B cell (primary cell): ENCODE data around the gene DECR2. TPM values are rescaled to one million over a fixed set of nuclear protein-coding genes. Genes with fewer than 3 reads are reported as not detected.

Experiments
- ATAC-seq: fragments of 200-7000 bp; cut with Tn5 transposase; one replicate; pipeline ENCODE4 v1.10.0; 2021; ENCODE audit warnings: low read depth, mild to moderate bottlenecking, moderate number of reproducible peaks, moderate library complexity
- CTCF ChIA-PET: fragments of 350-600 bp; sonication (Branson Sonifier 250); formaldehyde crosslinking; loops from one replicate; lab custom pipeline; 2021; ENCODE audit warnings: antibody characterized with exemption, inconsistent platforms; lab: Charles Lee
- POLR2A ChIA-PET: fragments of 350-600 bp; sonication (Branson Sonifier 250); formaldehyde crosslinking; loops from one replicate; lab custom pipeline; 2021; ENCODE audit warnings: antibody characterized with exemption; lab: Charles Lee
- DNase-seq: peaks from one replicate; pipeline ENCODE4 v3.0.0; 2013
- H2AFZ ChIP-seq: 2 replicates; pipeline ENCODE4 v1.6.1; 2012; ENCODE audit warnings: mild to moderate bottlenecking, low read depth, low read length; ENCODE audit not compliant: insufficient read depth, poor library complexity, severe bottlenecking
- H3K27ac ChIP-seq, 2 donors: 1 replicate in 1 of 2; 2 replicates in 1 of 2; pipeline ENCODE4 v1.5.1; 2012 to 2013; ENCODE audit warnings: low read length in 2 of 2, mild to moderate bottlenecking in 2 of 2, moderate library complexity in 1 of 2
- H3K27me3 ChIP-seq, 4 experiments: fragments of 200-600 bp in 1 of 4; sonication (generic) in 1 of 4; replicated peaks in 1 of 4; 1 replicate in 2 of 4; 2 replicates in 2 of 4; pipeline versions ENCODE4 v1.6.1 to v1.7.0; 2013 to 2016; ENCODE audit warnings: low read length in 3 of 4, mild to moderate bottlenecking in 2 of 4, mixed read lengths in 1 of 4, moderate library complexity in 1 of 4; ENCODE audit not compliant: insufficient read depth in 4 of 4, control insufficient read depth in 3 of 4; ENCODE audit errors: control extremely low read depth in 1 of 4
- H3K36me3 ChIP-seq, 2 experiments: replicated peaks in 1 of 2; 1 replicate in 1 of 2; 2 replicates in 1 of 2; pipeline versions ENCODE4 v1.6.1 to v1.7.1; 2013; ENCODE audit warnings: low read length in 1 of 2; ENCODE audit not compliant: insufficient read depth in 2 of 2, control insufficient read depth in 1 of 2; ENCODE audit errors: control extremely low read depth in 1 of 2, extremely low read depth in 1 of 2
- H3K4me1 ChIP-seq, 2 donors: fragments of 200-600 bp in 1 of 2; sonication (generic) in 1 of 2; 1 replicate in 1 of 2; 2 replicates in 1 of 2; pipeline versions ENCODE4 v1.5.1 to v1.6.1; 2013 to 2017; ENCODE audit warnings: low read length in 2 of 2; ENCODE audit not compliant: control insufficient read depth in 2 of 2, insufficient read depth in 2 of 2
- H3K4me2 ChIP-seq: replicated peaks from 2 replicates; pipeline ENCODE3; 2012; ENCODE audit warnings: mild to moderate bottlenecking, low read depth, low read length; ENCODE audit not compliant: poor library complexity, severe bottlenecking
- H3K4me3 ChIP-seq, 5 experiments: fragments of 200-600 bp in 1 of 5; sonication (generic) in 1 of 5; 1 replicate in 3 of 5; 2 replicates in 2 of 5; pipeline versions ENCODE4 v1.5.1 to v1.7.0; 2011 to 2016; ENCODE audit warnings: low read length in 4 of 5, mild to moderate bottlenecking in 4 of 5, low read depth in 2 of 5, control low read depth in 1 of 5, moderate library complexity in 1 of 5; ENCODE audit not compliant: insufficient read depth in 1 of 5; ENCODE audit errors: control extremely low read depth in 1 of 5, extremely low read depth in 1 of 5
- H3K79me2 ChIP-seq: fragments of 200-600 bp; sonication (generic); one replicate; pipeline ENCODE4 v1.6.0; 2016; ENCODE audit warnings: low read length; ENCODE audit not compliant: control insufficient read depth, insufficient read depth
- H3K9ac ChIP-seq: fragments of 200-600 bp; sonication (generic); 2 replicates; pipeline ENCODE4 v1.6.1; 2017; ENCODE audit warnings: mild to moderate bottlenecking, low read length, moderate library complexity
- H3K9me3 ChIP-seq, 3 donors: one replicate each; pipeline versions ENCODE4 v1.6.1 to v1.7.1; 2013; ENCODE audit warnings: low read length in 2 of 3; ENCODE audit not compliant: control insufficient read depth in 2 of 3, insufficient read depth in 1 of 3; ENCODE audit errors: control extremely low read depth in 1 of 3
- H4K20me1 ChIP-seq: 2 replicates; pipeline ENCODE4 v1.6.0; 2012; ENCODE audit warnings: mild to moderate bottlenecking, low read length; ENCODE audit not compliant: insufficient read depth, control insufficient read depth, poor library complexity, severe bottlenecking
- H3K27ac Mint-ChIP-seq: one replicate; pipeline ENCODE4 v1.8.0; 2021; ENCODE audit warnings: mixed read lengths
- H3K27me3 Mint-ChIP-seq: one replicate; pipeline ENCODE4 v1.8.0; 2021; ENCODE audit warnings: mixed read lengths
- H3K4me1 Mint-ChIP-seq: one replicate; pipeline ENCODE4 v1.8.0; 2021; ENCODE audit warnings: mixed read lengths
- H3K4me3 Mint-ChIP-seq: one replicate; pipeline ENCODE4 v1.8.0; 2021; ENCODE audit warnings: mixed read lengths
- H3K9me3 Mint-ChIP-seq: one replicate; pipeline ENCODE4 v1.8.0; 2022; ENCODE audit warnings: mixed read lengths; ENCODE audit not compliant: insufficient read depth
- CTCF ChIP-seq: fragments of 200-600 bp; IDR thresholded peaks from one replicate; pipeline ENCODE4 v1.8.0; 2022; ENCODE audit warnings: antibody characterized with exemption, mild to moderate bottlenecking
- EZH2 ChIP-seq: IDR thresholded peaks from 2 replicates; pipeline ENCODE4 v1.6.1; 2012; ENCODE audit warnings: borderline replicate concordance, low read depth, mild to moderate bottlenecking, moderate library complexity, low read length; ENCODE audit not compliant: insufficient read depth, poor library complexity, severe bottlenecking
- WGBS: methylation state at CpG from one replicate; pipeline ENCODE4 v1.1.5; 2013; ENCODE audit warnings: missing lambda C conversion rate; ENCODE audit not compliant: insufficient coverage; 5-methylcytosine and 5-hydroxymethylcytosine counted together
- intact Hi-C: fragments of 100-400 bp; cut with micrococcal nuclease; formaldehyde crosslinking; loops from one replicate; pipeline ENCODE4 v1.10.0; 2022
- polyA plus RNA-seq: library from polyadenylated mRNA; depleted of rRNA; stranded (reverse); fragments of >200 nt; gene quantifications from 2 replicates; pipeline ENCODE4 v1.2.3, GENCODE V29; 2012
- total RNA-seq, 2 donors: library from RNA; stranded (reverse); fragments of 120-200 nt in 1 of 2; gene quantifications; 1 replicate in 1 of 2; 2 replicates in 1 of 2; pipeline versions ENCODE4 v1.2.3 to v1.2.4, GENCODE V29; 2013 to 2022

Gene DECR2
- total and polyA plus RNA-seq, 2 donors (not counting 1 experiment from before 2014, with no cell fraction given): 11.0 to 16.3 TPM

- H4K20me1 ChIP-seq: peaks cover 13% of the 10 kb centered on the region
- no peak overlapping the region for H3K9ac ChIP-seq
- ATAC-seq (no peak), DNase-seq (no peak)
- CTCF ChIA-PET: no interaction called here
- TF ChIP-seq CTCF (no peak), EZH2 (no peak)
- H3K4me2 ChIP-seq: no peak overlapping the region
- H3K27ac ChIP-seq: no peak overlapping the region
- no peaks in the 10 kb centered on the region for H3K9me3 ChIP-seq
- 69% methylated on average over 4 of the region's 8 CpGs for WGBS
- intact Hi-C loops: no loop called here
- H3K4me3 ChIP-seq: no peak overlapping the region
- no peaks in the 10 kb centered on the region for H3K4me1 ChIP-seq
- Mint-ChIP-seq H3K4me1 (peaks cover 10% of the 10 kb centered on the region), H3K9me3 (no peaks in the 10 kb centered on the region), H3K27ac (no peak overlapping the region), H3K4me3 (no peak overlapping the region), H3K27me3 (no peaks in the 10 kb centered on the region)
- no peaks in the 10 kb centered on the region for H3K27me3 ChIP-seq
- H3K79me2 ChIP-seq: peaks cover 22% of the 10 kb centered on the region
- H2AFZ ChIP-seq: no peak overlapping the region
- H3K36me3 ChIP-seq: peaks cover 0 to 2% of the 10 kb centered on the region in 2 experiments
- POLR2A ChIA-PET: interaction anchor here (0.8 kb wide), 1 partner anchor 22 kb away, joined by 7 read pairs; no protein-coding TSS in a partner anchor
Measured at GRCh38 chr16:450385-450784, 48.7 kb downstream of the DECR2 start.

GRCh38 chr16:450785-451512 is 49.3 kb downstream of the DECR2 start:
- no peak overlapping the region for H3K4me3 Mint-ChIP-seq
- Histone ChIP-seq H3K9ac (no peak overlapping the region), H3K79me2 (peaks cover 16% of the 10 kb centered on the region), H3K36me3 (peaks cover 0 to 2% of the 10 kb centered on the region in 2 experiments), H3K4me1 (no peaks in the 10 kb centered on the region), H2AFZ (no peak overlapping the region), H3K27me3 (no peaks in the 10 kb centered on the region), H3K9me3 (no peaks in the 10 kb centered on the region), H3K4me3 (no peak overlapping the region), H3K4me2 (no peak overlapping the region), H3K27ac (no peak overlapping the region), H4K20me1 (peaks cover 8% of the 10 kb centered on the region)
- TF ChIP-seq EZH2 (no peak), CTCF (no peak)
- H3K9me3 Mint-ChIP-seq: no peaks in the 10 kb centered on the region
- POLR2A ChIA-PET: interaction anchor here (0.8 kb wide), 1 partner anchor 22 kb away, joined by 7 read pairs; no protein-coding TSS in a partner anchor
- intact Hi-C loops: no loop called here
- 86% methylated on average over 8 of the region's 14 CpGs for WGBS
- H3K27me3 Mint-ChIP-seq: no peaks in the 10 kb centered on the region
- CTCF ChIA-PET: no interaction called here
- H3K27ac Mint-ChIP-seq: no peak overlapping the region
- peaks cover 10% of the 10 kb centered on the region for H3K4me1 Mint-ChIP-seq
- DNase-seq (no peak), ATAC-seq (no peak)
